NCI-H2227 (cell line): ENCODE data around the gene GNLY.
"Not testable (repeated sequence)": the region's sequence is repeated elsewhere in the genome, so short reads cannot be mapped to it uniquely, and the experiment has no call there.

Experiments used
- DNase-seq: peaks from one replicate; lab custom pipeline; 2025; ENCODE audit not compliant: unreplicated experiment; lab: John Stamatoyannopoulos, UW

Gene GNLY

GRCh38 chr2:85706599-85707296 lies 12.6 kb downstream of the GNLY start:
- no peak for DNase-seq

- peak; percentile 87 for DNase-seq
Observed at GRCh38 chr2:85707304-85707703, 13.1 kb downstream of the GNLY start.

GRCh38 chr2:85708641-85709040 lies 14.5 kb downstream of the GNLY start:
- DNase-seq = no peak

GRCh38 chr2:85709401-85709811 lies 15.2 kb downstream of the GNLY start:
- no peak for DNase-seq

- DNase-seq = no peak
Observed at GRCh38 chr2:85710687-85711577, 16.8 kb downstream of the GNLY start.

GRCh38 chr2:85711578-85712060 lies 17.5 kb downstream of the GNLY start:
- DNase-seq = no peak

GRCh38 chr2:85712336-85712735 lies 18.2 kb downstream of the GNLY start:
- DNase-seq = no peak

GRCh38 chr2:85712849-85713612 lies 18.9 kb downstream of the GNLY start:
- no peak for DNase-seq

GRCh38 chr2:85713836-85714235 lies 19.7 kb downstream of the GNLY start:
- DNase-seq = no peak

GRCh38 chr2:85714421-85714820 lies 20.3 kb downstream of the GNLY start:
- not testable (repeated sequence) for DNase-seq

GRCh38 chr2:85714841-85715240 lies 20.7 kb downstream of the GNLY start:
- DNase-seq = no peak

- no peak for DNase-seq
Observed at GRCh38 chr2:85716346-85716914, 22.3 kb downstream of the GNLY start.

GRCh38 chr2:85717308-85718008 lies 23.3 kb downstream of the GNLY start:
- DNase-seq = no peak

- DNase-seq = no peak
Observed at GRCh38 chr2:85718009-85718391, 23.8 kb downstream of the GNLY start.

- DNase-seq = no peak
Observed at GRCh38 chr2:85718885-85719492, 24.8 kb downstream of the GNLY start.

- DNase-seq = no peak
Observed at GRCh38 chr2:85719609-85720240, 25.6 kb downstream of the GNLY start.

- DNase-seq = no peak
Observed at GRCh38 chr2:85720533-85720932, 26.4 kb downstream of the GNLY start.

- DNase-seq = no peak
Observed at GRCh38 chr2:85721641-85722040, 27.5 kb downstream of the GNLY start.

GRCh38 chr2:85722519-85722918 lies 28.4 kb downstream of the GNLY start:
- DNase-seq = no peak
